Measurements from ENCODE around the gene BMP10. TPM values are rescaled to one million over a fixed set of nuclear protein-coding genes. Genes with fewer than 3 reads are reported as not detected.

The BMP10 gene
- total and polyA plus RNA-seq, 2 of the 8 experiments (the other 6 are each of a cell fraction or from before 2014, with no cell fraction given) = not detected

DNA sequence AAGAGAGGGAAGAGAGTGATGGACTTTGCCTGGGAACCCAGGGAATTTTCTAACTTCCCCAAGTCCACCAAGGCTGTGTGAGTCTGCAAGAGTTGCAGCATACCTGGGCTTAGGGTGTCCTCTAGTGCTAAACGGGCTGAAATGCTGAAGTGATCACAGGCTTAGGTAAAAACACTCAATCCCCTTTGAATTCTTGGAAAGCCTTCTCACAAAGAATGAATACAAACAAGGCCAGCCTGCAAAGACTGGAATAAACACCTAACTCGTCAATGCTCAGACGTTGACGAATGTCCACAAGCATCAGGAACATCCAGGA lies 30.0 kb upstream of the BMP10 start:
- FAIRE-seq (peak; percentile 76), DNase-seq (ENCODE audit: low read depth in 1 of 2, low spot score in 2 of 2) (no peak)
- H3K9ac ChIP-seq (replicated peaks in 1 of 4; ENCODE audit: extremely low read depth in 1 of 4, low read depth in 3 of 4, low read length in 3 of 4) = no peak overlapping the region
- H2BK20ac ChIP-seq (ENCODE audit: low read length) = no peak overlapping the region
- POLR2A ChIA-PET (ENCODE audit: partially characterized antibody) = no interaction called here
- no peak overlapping the region for H3K18ac ChIP-seq (ENCODE audit: extremely low read depth, low read length)
- H3K4ac ChIP-seq (replicated peaks; ENCODE audit: insufficient read length, low read depth, low read length) = no peak overlapping the region
- no peaks in the 10 kb centered on the region for H4K20me1 ChIP-seq (replicated peaks in 1 of 2; ENCODE audit: control insufficient read depth in 1 of 2, insufficient read depth in 2 of 2, low read length in 2 of 2)
- no peaks in the 10 kb centered on the region for H3K36me3 ChIP-seq (ENCODE audit: control insufficient read depth in 2 of 4, insufficient read depth in 4 of 4, low read length in 3 of 4)
- CTCF ChIA-PET (ENCODE audit: partially characterized antibody) = interaction anchor here (0.7 to 2.9 kb wide), 23 partner anchors 9 to 437 kb away, joined by 3 to 15 read pairs (median 4); no protein-coding TSS in a partner anchor
- no peak overlapping the region for H2BK15ac ChIP-seq (ENCODE audit: low read length)
- H3K14ac ChIP-seq (ENCODE audit: insufficient read length) = no peak overlapping the region
- H3K23ac ChIP-seq (ENCODE audit: insufficient read length) = no peak overlapping the region
- no peak overlapping the region for H3K4me3 ChIP-seq (ENCODE audit: extremely low read depth in 1 of 4, insufficient read depth in 2 of 4, low read depth in 3 of 4, low read length in 4 of 4)
- 82% methylated on average over 4 of the region's 4 CpGs; no CpG with 5 or more reads in 1 of the 2 experiments for WGBS, 2 experiments (ENCODE audit: extremely low coverage in 1 of 2, insufficient coverage in 1 of 2, insufficient read length in 1 of 2, insufficient replicate concordance in 2 of 2, low coverage in 1 of 2, low lambda C conversion rate in 2 of 2, missing lambda C conversion rate in 1 of 2)
- H3K79me2 ChIP-seq (ENCODE audit: control insufficient read depth in 1 of 2, insufficient read depth in 2 of 2, low read length in 2 of 2) = no peaks in the 10 kb centered on the region
- 0 out of 4 replicates have a peak, but pooled peaks cover 0 to 4% of the 10 kb centered on the region in 2 experiments for H3K9me3 ChIP-seq (ENCODE audit: insufficient read depth in 2 of 2, low read depth in 1 of 2, low read length in 1 of 2)
- H3K27ac ChIP-seq (ENCODE audit: low read depth, low read length) = no peak overlapping the region
- H3K79me1 ChIP-seq (ENCODE audit: low read depth, low read length) = no peaks in the 10 kb centered on the region
- H2AFZ ChIP-seq (ENCODE audit: low read length) = no peak overlapping the region
- H3K56ac ChIP-seq (replicated peaks; ENCODE audit: insufficient read length, low read depth, low read length) = no peak overlapping the region
- H3K4me1 ChIP-seq (replicated peaks in 1 of 4; ENCODE audit: control insufficient read depth in 3 of 4, insufficient read depth in 4 of 4, low read length in 3 of 4) = no peaks in the 10 kb centered on the region
- H4K91ac ChIP-seq (replicated peaks; ENCODE audit: insufficient read length, low read length) = no peak overlapping the region
- no peaks in the 10 kb centered on the region for H3K27me3 ChIP-seq (replicated peaks in 1 of 4; ENCODE audit: control insufficient read depth in 3 of 4, extremely low read depth in 1 of 4, insufficient read depth in 3 of 4, low read length in 3 of 4)
- no peaks in the 10 kb centered on the region for H3K23me2 ChIP-seq (ENCODE audit: low read depth, low read length)
- no peak overlapping the region for H2AK5ac ChIP-seq (ENCODE audit: low read depth, low read length)
- H3K4me2 ChIP-seq (ENCODE audit: insufficient read depth in 1 of 2, low read depth in 2 of 2, low read length in 2 of 2) = no peak overlapping the region
- H2BK12ac ChIP-seq (ENCODE audit: low read depth, low read length) = no peak overlapping the region
- no peak overlapping the region for H2BK5ac ChIP-seq (ENCODE audit: low read depth, low read length)
- H4K8ac ChIP-seq (ENCODE audit: extremely low read depth, insufficient read depth, low read length) = no peak overlapping the region
- H2BK120ac ChIP-seq (replicated peaks; ENCODE audit: low read depth, low read length) = no peak overlapping the region
- H4K5ac ChIP-seq (ENCODE audit: insufficient read length, low read depth, low read length) = no peak overlapping the region
- TF ChIP-seq YY1 (IDR thresholded peaks at IDR 0.05; ENCODE audit: low read depth, low read length) (no peak), RAD21 (IDR thresholded peaks at IDR 0.05 in 1 of 2, conservative IDR thresholded peaks at IDR 0.05 in 1 of 2; ENCODE audit: low read depth in 2 of 2, low read length in 2 of 2) (peak; percentile 89 to 94)
